ENCODE measurements around the gene C1QA.
"Not testable (repeated sequence)": the region's sequence is repeated elsewhere in the genome, so short reads cannot be mapped to it uniquely, and the experiment has no call there.

Gene C1QA

GRCh38 chr1:22673486-22674409, 37.3 kb downstream of the C1QA start:
- DNase-seq (ENCODE audit: low read depth in 2 of 2), result peak; percentile 5 to 14

GRCh38 chr1:22674410-22674749, 38.0 kb downstream of the C1QA start:
- DNase-seq (ENCODE audit: low read depth in 2 of 2), result no peak

- DNase-seq (ENCODE audit: low read depth in 2 of 2), result not testable (repeated sequence)
Measured at GRCh38 chr1:22676151-22676550, 39.7 kb downstream of the C1QA start.

- DNase-seq (ENCODE audit: low read depth in 2 of 2), result no peak
Measured at GRCh38 chr1:22676916-22677583, 40.6 kb downstream of the C1QA start.

DNA sequence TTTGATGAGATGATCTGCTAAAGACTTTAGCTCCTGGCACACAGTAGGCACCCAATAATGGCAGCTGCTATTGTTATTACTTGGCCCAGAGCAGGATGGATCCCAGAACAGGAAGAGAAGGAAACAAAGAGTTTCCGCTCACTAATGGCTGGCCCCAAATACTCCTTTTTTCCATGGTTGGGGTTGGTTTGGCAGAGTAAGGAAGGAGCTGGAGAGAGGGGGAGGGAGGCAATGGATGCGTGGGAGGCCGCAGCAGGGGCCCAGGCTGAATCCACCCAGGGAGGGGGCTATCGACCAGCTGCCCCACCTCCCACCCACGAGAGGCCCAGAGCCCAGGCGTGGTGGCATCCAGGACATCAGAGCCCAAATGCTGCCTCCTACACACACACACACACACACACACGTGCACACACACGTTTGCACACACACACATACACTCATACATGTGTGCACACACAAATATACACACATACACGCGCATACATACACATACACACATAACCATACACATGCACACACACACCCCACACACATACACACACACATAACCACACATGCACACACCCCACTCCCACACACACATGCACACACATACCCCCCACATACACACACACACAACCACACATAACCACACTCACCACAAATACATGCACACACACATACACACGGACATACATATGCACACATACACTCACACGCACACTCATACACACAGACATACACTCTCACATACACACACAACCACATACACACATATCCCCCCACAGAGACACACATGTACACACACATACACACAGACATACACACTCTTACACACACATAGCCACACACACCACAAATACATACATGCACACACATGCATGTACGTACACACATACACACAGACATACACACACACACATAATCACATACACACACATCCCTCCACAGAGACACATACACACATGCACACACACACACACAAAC, 41.8 kb downstream of the C1QA start:
- DNase-seq (ENCODE audit: low read depth in 2 of 2), result no peak

DNA sequence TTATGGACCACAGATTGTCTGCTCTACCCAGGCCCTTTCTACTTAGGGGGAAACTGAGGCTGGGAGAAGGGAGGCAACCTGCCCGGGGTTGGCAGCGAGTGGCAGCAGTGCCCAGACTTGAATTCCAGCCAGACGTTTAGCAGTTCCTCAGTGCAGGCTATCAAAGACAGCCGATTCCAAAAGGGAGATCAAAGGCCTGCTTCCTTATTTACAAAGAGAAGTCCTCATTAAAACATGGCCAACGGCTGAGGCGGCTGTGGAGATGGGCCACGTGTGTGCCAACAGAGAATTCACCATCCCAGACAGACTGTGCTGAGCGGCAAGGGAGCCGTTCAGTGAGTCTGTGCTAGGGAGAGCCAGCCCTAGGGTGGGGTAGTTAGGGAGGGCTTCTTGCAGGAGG, 44.3 kb downstream of the C1QA start:
- no peak for DNase-seq (ENCODE audit: low read depth in 2 of 2)

- no peak for DNase-seq (ENCODE audit: low read depth in 2 of 2)
Measured at GRCh38 chr1:22681556-22682276, 45.3 kb downstream of the C1QA start.

- no peak for DNase-seq (ENCODE audit: low read depth in 2 of 2)
Measured at GRCh38 chr1:22683547-22683946, 47.1 kb downstream of the C1QA start.

DNA sequence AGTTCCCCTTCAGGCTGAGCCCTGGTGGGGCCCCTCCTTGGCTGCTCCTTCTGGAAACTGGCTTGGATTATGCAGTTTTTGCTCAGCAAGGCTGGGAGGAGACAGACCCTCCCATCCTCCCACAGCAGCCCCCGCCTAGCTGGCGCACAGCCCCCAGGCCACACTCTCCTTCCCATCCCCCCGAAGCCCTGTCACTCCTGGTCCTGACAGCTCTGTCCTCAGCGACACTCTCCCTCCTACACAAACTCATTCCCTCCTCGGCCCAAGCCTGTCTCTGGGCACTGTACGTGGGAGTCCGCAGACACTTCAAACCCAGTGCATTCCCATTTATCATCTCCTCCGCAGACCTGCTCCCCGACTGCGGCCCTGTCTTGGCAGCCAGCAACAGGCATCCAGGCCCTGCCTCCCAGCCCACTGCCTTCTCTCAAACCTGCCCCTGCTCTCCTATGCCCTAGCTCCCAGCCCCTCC, 49.2 kb downstream of the C1QA start:
- DNase-seq (ENCODE audit: low read depth in 2 of 2), result no peak

GRCh38 chr1:22687191-22687590, 50.8 kb downstream of the C1QA start:
- DNase-seq (ENCODE audit: low read depth in 2 of 2), result no peak

GRCh38 chr1:22688466-22688865, 52.0 kb downstream of the C1QA start:
- DNase-seq (ENCODE audit: low read depth in 2 of 2), result no peak

All from stimulated activated CD8-positive, alpha-beta memory T cell treated with anti-CD3 and anti-CD28 coated beads, Interleukin-15, amount 100 ng/mL, for 48 hours (primary cell).